GM23338 (cell line): ENCODE data around the gene ROR1. TPM values are rescaled to one million over a fixed set of nuclear protein-coding genes. Genes with fewer than 3 reads are reported as not detected.
"Not testable (repeated sequence)": the region's sequence is repeated elsewhere in the genome, so short reads cannot be mapped to it uniquely, and the experiment has no call there.

Experiments used
- ATAC-seq: fragments of 200-7000 bp; cut with Tn5 transposase; 3 replicates; pipeline ENCODE4 v1.9.1; 2020
- DNase-seq: peaks from one replicate; pipeline ENCODE4 v3.0.0-alpha.2; 2015; ENCODE audit warnings: low spot score
- H2AFZ ChIP-seq: fragments of 200-600 bp; sonication (generic); 2 replicates; pipeline ENCODE4 v1.8.0; 2016; ENCODE audit warnings: antibody characterized with exemption, mild to moderate bottlenecking, moderate library complexity
- H3F3A ChIP-seq: fragments of 200-600 bp; sonication (generic); replicated peaks from 2 replicates; pipeline ENCODE4 v1.8.0; 2017; ENCODE audit warnings: antibody characterized with exemption, mixed run types, low read depth
- H3K27ac ChIP-seq: fragments of 200-600 bp; sonication (generic); 2 replicates; pipeline ENCODE4 v1.6.1; 2016; ENCODE audit warnings: low read depth
- H3K27me3 ChIP-seq: fragments of 200-600 bp; sonication (generic); 2 replicates; pipeline ENCODE4 v1.8.0; 2016; ENCODE audit warnings: mild to moderate bottlenecking, mixed run types, moderate library complexity; ENCODE audit not compliant: insufficient read depth
- H3K36me3 ChIP-seq: fragments of 200-600 bp; sonication (generic); 2 replicates; pipeline ENCODE4 v1.8.0; 2016; ENCODE audit warnings: mild to moderate bottlenecking; ENCODE audit not compliant: insufficient read depth
- H3K4me1 ChIP-seq: fragments of 200-600 bp; sonication (generic); 2 replicates; pipeline ENCODE4 v1.8.0; 2016; ENCODE audit warnings: mild to moderate bottlenecking, moderate library complexity; ENCODE audit not compliant: insufficient read depth
- H3K4me2 ChIP-seq: fragments of 200-600 bp; sonication (generic); 2 replicates; pipeline ENCODE4 v1.7.1; 2017; ENCODE audit warnings: mixed run types
- H3K4me3 ChIP-seq: fragments of 200-600 bp; sonication (generic); 2 replicates; pipeline ENCODE4 v1.6.1; 2016; ENCODE audit warnings: mixed run types
- H3K79me2 ChIP-seq: fragments of 200-600 bp; sonication (generic); replicated peaks from 2 replicates; pipeline ENCODE4 v1.8.0; 2017; ENCODE audit warnings: mild to moderate bottlenecking; ENCODE audit not compliant: insufficient read depth
- H3K9me2 ChIP-seq: fragments of 200-600 bp; sonication (generic); 2 replicates; pipeline ENCODE4 v1.8.0; 2017; ENCODE audit not compliant: insufficient read depth
- H4K20me1 ChIP-seq: fragments of 200-600 bp; sonication (generic); replicated peaks from 2 replicates; pipeline ENCODE4 v1.8.0; 2017; ENCODE audit warnings: mild to moderate bottlenecking; ENCODE audit not compliant: insufficient read depth
- H3K27ac Mint-ChIP-seq: 2 replicates; pipeline ENCODE4 v1.8.0; 2020; ENCODE audit warnings: inconsistent platforms, mild to moderate bottlenecking, moderate library complexity, mixed read lengths
- H3K27me3 Mint-ChIP-seq: 3 replicates; pipeline ENCODE4 v1.8.0; 2022; ENCODE audit warnings: low read depth, mild to moderate bottlenecking, moderate library complexity, mixed read lengths, inconsistent platforms; ENCODE audit not compliant: insufficient read depth, poor library complexity
- H3K36me3 Mint-ChIP-seq: 3 replicates; pipeline ENCODE4 v1.8.0; 2021; ENCODE audit warnings: low read depth, mild to moderate bottlenecking, inconsistent platforms, moderate library complexity, mixed read lengths
- H3K4me1 Mint-ChIP-seq: 3 replicates; pipeline ENCODE4 v1.8.0; 2020; ENCODE audit warnings: mild to moderate bottlenecking, inconsistent platforms, mixed read lengths
- H3K4me3 Mint-ChIP-seq: 3 replicates; pipeline ENCODE4 v1.8.0; 2021; ENCODE audit warnings: moderate library complexity, mild to moderate bottlenecking, inconsistent platforms, mixed read lengths
- H3K9me3 Mint-ChIP-seq: 3 replicates; pipeline ENCODE4 v1.8.0; 2020; ENCODE audit warnings: moderate library complexity, mild to moderate bottlenecking, inconsistent platforms, mixed read lengths
- EZH2 ChIP-seq: fragments of 200-600 bp; sonication (generic); IDR thresholded peaks from one replicate; pipeline ENCODE4 v1.8.0; 2017; ENCODE audit warnings: antibody characterized with exemption, mild to moderate bottlenecking, low read depth; ENCODE audit not compliant: unreplicated experiment
- JUNB ChIP-seq: IDR thresholded peaks from one replicate; pipeline ENCODE4 v1.6.1; 2016; ENCODE audit warnings: antibody characterized with exemption; ENCODE audit not compliant: unreplicated experiment
- NANOG ChIP-seq: IDR thresholded peaks from 2 replicates; pipeline ENCODE4 v1.6.1; 2016; ENCODE audit warnings: antibody characterized with exemption, borderline replicate concordance
- POLR2AphosphoS5 ChIP-seq: IDR thresholded peaks from 2 replicates; pipeline ENCODE4 v1.6.1; 2016; ENCODE audit warnings: antibody characterized with exemption, low read depth
- ZNF331 ChIP-seq: fragments of 250-450 bp; sonication (Bioruptor Pico); IDR thresholded peaks from 2 replicates; pipeline ENCODE4 v1.5.0; 2020; ENCODE audit warnings: low read depth, mild to moderate bottlenecking, moderate library complexity
- polyA plus RNA-seq: library from polyadenylated mRNA; unstranded; fragments of >200 nt; fragmentation: Nextera tagmentation; extraction: Ambion mirVana; gene quantifications from 2 replicates; pipeline ENCODE4 v1.2.1, GENCODE V29; 2016
- total RNA-seq: library from RNA; depleted of rRNA; stranded (reverse); fragments of >200 nt; shearing (Covaris generic); gene quantifications from 2 replicates; pipeline ENCODE4 v1.2.3, GENCODE V29; 2014
- TF ChIP-seq, protein P1 (sequence below): fragments of 250-450 bp; sonication (Bioruptor Pico); IDR thresholded peaks from 2 replicates; pipeline ENCODE4 v1.5.0; 2020; ENCODE audit warnings: mild to moderate bottlenecking, moderate library complexity
- TF ChIP-seq, protein P2 (sequence below), 2 experiments: fragments of 200-600 bp in 1 of 2; sonication (generic) in 1 of 2; conservative IDR thresholded peaks; 2 replicates each; pipeline versions ENCODE4 v1.5.1 to v1.6.1; 2016 to 2017; ENCODE audit warnings: antibody characterized with exemption in 2 of 2, low read depth in 2 of 2, mild to moderate bottlenecking in 2 of 2, moderate library complexity in 1 of 2

Gene ROR1
- total and polyA plus RNA-seq, 2 experiments from 2014 or later: 59.7 to 96.0 TPM

DNA sequence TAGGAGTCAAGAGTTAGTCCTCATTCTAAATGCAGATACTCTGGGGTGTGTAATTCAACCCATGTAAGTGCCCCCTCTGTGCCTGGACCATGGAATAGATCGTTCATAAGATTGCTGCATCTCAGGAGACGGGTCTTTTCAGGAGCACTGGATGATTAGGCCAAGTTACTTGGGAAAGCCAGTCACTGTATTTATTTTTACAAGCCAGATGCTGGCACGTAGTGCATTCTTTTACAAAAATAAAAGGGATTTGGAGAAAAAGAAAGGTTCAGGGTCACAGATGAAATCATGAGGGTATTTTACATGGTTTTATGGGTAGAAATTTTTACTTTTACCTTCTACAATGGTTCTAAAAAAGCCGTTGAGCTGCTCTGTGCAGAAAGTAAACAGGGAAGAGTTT is 327.0 kb downstream of the ROR1 start (continued):
- TF ChIP-seq, protein P1, sequence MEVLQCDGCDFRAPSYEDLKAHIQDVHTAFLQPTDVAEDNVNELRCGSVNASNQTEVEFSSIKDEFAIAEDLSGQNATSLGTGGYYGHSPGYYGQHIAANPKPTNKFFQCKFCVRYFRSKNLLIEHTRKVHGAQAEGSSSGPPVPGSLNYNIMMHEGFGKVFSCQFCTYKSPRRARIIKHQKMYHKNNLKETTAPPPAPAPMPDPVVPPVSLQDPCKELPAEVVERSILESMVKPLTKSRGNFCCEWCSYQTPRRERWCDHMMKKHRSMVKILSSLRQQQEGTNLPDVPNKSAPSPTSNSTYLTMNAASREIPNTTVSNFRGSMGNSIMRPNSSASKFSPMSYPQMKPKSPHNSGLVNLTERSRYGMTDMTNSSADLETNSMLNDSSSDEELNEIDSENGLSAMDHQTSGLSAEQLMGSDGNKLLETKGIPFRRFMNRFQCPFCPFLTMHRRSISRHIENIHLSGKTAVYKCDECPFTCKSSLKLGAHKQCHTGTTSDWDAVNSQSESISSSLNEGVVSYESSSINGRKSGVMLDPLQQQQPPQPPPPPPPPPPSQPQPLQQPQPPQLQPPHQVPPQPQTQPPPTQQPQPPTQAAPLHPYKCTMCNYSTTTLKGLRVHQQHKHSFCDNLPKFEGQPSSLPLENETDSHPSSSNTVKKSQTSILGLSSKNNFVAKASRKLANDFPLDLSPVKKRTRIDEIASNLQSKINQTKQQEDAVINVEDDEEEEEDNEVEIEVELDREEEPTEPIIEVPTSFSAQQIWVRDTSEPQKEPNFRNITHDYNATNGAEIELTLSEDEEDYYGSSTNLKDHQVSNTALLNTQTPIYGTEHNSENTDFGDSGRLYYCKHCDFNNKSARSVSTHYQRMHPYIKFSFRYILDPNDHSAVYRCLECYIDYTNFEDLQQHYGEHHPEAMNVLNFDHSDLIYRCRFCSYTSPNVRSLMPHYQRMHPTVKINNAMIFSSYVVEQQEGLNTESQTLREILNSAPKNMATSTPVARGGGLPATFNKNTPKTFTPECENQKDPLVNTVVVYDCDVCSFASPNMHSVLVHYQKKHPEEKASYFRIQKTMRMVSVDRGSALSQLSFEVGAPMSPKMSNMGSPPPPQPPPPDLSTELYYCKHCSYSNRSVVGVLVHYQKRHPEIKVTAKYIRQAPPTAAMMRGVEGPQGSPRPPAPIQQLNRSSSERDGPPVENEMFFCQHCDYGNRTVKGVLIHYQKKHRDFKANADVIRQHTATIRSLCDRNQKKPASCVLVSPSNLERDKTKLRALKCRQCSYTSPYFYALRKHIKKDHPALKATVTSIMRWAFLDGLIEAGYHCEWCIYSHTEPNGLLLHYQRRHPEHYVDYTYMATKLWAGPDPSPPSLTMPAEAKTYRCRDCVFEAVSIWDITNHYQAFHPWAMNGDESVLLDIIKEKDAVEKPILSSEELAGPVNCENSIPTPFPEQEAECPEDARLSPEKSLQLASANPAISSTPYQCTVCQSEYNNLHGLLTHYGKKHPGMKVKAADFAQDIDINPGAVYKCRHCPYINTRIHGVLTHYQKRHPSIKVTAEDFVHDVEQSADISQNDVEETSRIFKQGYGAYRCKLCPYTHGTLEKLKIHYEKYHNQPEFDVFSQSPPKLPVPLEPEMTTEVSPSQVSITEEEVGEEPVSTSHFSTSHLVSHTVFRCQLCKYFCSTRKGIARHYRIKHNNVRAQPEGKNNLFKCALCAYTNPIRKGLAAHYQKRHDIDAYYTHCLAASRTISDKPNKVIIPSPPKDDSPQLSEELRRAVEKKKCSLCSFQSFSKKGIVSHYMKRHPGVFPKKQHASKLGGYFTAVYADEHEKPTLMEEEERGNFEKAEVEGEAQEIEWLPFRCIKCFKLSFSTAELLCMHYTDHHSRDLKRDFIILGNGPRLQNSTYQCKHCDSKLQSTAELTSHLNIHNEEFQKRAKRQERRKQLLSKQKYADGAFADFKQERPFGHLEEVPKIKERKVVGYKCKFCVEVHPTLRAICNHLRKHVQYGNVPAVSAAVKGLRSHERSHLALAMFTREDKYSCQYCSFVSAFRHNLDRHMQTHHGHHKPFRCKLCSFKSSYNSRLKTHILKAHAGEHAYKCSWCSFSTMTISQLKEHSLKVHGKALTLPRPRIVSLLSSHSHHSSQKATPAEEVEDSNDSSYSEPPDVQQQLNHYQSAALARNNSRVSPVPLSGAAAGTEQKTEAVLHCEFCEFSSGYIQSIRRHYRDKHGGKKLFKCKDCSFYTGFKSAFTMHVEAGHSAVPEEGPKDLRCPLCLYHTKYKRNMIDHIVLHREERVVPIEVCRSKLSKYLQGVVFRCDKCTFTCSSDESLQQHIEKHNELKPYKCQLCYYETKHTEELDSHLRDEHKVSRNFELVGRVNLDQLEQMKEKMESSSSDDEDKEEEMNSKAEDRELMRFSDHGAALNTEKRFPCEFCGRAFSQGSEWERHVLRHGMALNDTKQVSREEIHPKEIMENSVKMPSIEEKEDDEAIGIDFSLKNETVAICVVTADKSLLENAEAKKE (CRISPR knock-in tag): no peak
- no peak for TF ChIP-seq NANOG
- no peak for TF ChIP-seq POLR2AphosphoS5
- no peak for TF ChIP-seq EZH2
- no peak for TF ChIP-seq ZNF331 (CRISPR knock-in tag)
- TF ChIP-seq JUNB: no peak
- TF ChIP-seq, protein P2, sequence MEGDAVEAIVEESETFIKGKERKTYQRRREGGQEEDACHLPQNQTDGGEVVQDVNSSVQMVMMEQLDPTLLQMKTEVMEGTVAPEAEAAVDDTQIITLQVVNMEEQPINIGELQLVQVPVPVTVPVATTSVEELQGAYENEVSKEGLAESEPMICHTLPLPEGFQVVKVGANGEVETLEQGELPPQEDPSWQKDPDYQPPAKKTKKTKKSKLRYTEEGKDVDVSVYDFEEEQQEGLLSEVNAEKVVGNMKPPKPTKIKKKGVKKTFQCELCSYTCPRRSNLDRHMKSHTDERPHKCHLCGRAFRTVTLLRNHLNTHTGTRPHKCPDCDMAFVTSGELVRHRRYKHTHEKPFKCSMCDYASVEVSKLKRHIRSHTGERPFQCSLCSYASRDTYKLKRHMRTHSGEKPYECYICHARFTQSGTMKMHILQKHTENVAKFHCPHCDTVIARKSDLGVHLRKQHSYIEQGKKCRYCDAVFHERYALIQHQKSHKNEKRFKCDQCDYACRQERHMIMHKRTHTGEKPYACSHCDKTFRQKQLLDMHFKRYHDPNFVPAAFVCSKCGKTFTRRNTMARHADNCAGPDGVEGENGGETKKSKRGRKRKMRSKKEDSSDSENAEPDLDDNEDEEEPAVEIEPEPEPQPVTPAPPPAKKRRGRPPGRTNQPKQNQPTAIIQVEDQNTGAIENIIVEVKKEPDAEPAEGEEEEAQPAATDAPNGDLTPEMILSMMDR (conservative IDR thresholded peaks at IDR 0.05; ENCODE audit: low read depth in 2 of 2): no peak

DNA sequence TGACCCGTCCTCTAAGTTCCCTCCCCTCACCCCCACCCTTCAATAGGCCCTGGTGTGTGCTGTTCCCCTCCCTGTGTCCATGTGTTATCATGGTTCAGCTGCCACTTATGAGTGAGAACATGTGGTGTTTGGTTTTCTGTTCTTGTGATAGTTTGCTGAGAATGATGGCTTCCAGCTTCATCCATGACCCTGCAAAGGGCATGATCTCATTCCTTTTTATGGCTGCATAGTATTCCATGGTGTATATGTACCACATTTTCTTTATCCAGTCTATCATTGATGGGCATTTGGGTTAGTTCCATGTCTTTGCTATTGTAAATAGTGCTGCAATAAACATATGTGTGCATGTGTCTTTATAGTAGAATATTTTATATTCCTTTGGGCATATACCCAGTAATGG is 330.8 kb downstream of the ROR1 start:
- H3K4me2 ChIP-seq, H3K36me3 ChIP-seq, H3K4me3 Mint-ChIP-seq, H3K36me3 Mint-ChIP-seq, H3F3A ChIP-seq, H3K9me2 ChIP-seq, ATAC-seq, H2AFZ ChIP-seq, H3K9me3 Mint-ChIP-seq, H3K27ac ChIP-seq, H3K27me3 Mint-ChIP-seq, H3K4me3 ChIP-seq, H3K27ac Mint-ChIP-seq, DNase-seq, H3K27me3 ChIP-seq: not testable (repeated sequence)
- Histone ChIP-seq H3K79me2 (peaks cover 41% of the 10 kb centered on the region), H4K20me1 (peaks cover 21% of the 10 kb centered on the region), H3K4me1 (peaks cover 18% of the 10 kb centered on the region; the same call in 1 of the 2 replicates)
- peaks cover 50% of the 10 kb centered on the region for H3K4me1 Mint-ChIP-seq
